COLO829 (cell line): ENCODE results near the gene CDK14.

Source experiments
- DNase-seq: peaks from one replicate; pipeline ENCODE4 v3.0.0; 2012; ENCODE audit warnings: low spot score

CDK14 gene

GRCh38 chr7:90951986-90952954, 356.1 kb downstream of the CDK14 start:
- DNase-seq, result no peak

DNA sequence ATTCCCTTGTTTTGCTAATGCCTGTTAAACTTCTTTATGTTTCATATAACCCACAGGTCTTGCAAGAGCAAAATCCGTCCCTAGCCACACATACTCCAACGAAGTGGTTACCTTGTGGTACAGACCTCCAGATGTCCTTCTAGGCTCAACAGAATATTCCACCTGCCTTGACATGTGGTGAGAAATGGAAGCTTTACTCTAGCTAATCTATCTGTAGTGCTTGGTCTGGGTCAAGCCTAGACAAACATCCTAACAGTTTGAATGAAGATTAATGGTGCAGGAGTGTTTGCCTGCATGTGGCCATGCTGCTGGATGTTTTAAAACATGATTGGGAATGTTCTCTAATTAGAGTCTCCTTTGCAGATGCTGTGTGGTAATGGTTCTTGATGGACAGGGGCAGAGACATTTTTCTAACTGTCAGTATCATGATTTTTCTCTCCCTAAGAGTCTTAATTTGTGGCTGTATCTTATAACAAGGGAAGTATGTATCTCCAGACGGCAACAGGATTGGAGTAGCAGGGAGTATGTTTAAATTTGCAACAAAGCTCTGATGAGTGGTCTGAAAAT, 359.6 kb downstream of the CDK14 start:
- DNase-seq, result no peak

GRCh38 chr7:90957883-90958282, 361.8 kb downstream of the CDK14 start:
- no peak for DNase-seq

- DNase-seq, result no peak
Observed at GRCh38 chr7:90958647-90959046, 362.5 kb downstream of the CDK14 start.

GRCh38 chr7:90961037-90961725, 365.1 kb downstream of the CDK14 start:
- no peak for DNase-seq

- DNase-seq, result no peak
Observed at GRCh38 chr7:90965211-90965610, 369.1 kb downstream of the CDK14 start.

DNA sequence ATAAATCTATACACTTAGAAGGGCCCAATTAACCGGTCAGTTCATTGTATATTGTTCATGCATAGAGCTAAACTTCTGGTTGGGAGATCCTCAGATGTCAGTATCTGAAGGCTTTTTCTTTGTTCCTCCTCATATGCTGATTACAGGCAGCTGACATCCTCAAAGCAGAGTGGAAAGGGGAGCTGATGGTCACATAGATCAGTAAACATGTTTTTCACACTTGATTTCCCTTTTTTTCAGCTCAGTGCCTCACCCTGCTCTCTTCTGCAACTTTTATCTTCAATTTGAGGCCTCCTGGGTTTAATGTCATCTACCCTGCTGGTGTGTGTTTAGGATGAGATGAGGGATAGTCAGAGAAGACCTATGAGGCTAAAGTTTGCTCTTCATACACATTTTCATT, 370.2 kb downstream of the CDK14 start:
- no peak for DNase-seq

DNA sequence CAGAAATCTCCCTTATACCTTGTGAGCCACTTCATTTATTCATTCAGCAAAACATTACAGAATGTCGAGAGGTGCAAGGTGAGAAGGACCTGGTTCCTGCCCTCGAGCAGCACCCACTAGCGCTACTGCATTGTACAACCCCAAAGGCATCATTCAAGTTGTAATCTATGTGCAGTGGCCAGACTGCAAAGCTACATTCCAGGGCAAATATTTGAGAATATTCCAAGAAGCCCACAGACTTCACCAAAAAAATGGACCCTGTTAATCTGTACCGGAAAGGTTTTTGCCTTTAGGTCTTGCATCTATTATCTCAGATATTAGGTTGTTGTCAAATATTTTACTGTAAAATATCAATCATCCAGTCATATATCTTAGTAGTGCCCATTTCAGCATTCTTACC, 372.8 kb downstream of the CDK14 start:
- no peak for DNase-seq

DNA sequence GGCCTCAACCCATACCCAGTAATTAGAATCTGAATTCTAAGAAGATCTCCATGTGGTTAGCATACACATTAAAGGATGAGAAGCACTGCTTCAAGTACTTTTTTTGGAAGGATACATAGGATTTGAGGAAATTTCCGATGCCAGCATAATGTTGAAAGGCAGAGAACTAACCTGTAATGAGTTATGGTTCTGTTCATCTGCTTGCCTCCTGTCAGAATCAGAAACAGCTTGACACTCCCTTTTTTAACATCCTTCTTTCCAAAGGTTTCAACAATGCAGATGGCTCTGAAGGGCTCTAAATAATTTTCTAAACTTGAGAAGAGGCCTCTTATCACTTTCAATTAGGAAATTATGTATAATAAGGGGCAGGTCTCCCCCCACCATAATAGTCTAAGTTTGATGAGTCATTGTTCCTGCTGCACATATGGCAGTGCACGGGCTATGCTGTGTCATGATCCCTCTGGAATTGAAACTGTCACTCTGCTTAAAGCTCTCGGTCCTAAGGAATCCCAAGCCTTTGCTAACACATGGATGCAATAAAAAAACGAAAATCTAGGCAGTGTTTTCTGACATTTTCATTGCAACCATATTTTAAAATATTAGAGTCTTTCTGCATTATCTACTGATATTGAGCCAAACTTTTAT, 376.9 kb downstream of the CDK14 start:
- DNase-seq, result no peak

DNA sequence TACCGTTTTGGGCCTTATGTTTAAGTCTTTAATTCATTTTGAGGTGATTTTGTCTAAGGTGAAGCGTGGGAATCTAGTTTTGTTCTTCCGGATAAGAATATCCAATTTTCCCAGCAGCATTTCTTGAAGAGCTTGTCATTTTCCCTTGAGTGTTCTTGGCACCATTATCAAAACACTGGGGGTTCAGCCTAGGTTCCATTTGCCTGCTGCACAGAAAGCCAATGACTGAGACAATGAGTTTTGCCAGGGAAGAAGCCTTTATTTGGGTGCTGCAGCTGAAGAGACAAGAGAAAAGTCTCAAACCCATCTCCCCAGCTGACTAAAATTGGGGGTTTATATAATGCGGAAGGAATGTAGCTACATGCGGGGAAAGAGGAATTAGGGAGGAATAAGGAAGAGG, 380.9 kb downstream of the CDK14 start:
- no peak for DNase-seq

- DNase-seq, result no peak
Observed at GRCh38 chr7:90980545-90980944, 384.4 kb downstream of the CDK14 start.

DNA sequence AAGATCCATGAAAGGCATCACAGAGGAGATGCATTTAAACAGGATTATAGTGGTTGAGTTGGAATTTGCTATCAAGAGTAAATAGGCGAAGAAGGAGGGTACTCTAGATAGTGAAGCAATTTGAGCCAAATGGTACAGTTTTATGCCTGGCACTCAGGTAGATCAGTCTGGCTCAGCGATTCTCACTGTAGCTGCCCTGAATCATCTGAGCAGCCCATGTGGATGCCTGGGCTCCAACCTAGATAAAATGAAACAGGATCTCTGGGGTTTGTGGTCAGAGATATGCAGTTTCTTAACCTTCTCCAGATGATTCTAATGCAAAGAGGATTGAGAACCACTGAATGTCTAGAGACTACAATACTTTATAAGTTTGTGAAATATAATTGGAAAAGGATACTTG, 386.1 kb downstream of the CDK14 start:
- no peak for DNase-seq

DNA sequence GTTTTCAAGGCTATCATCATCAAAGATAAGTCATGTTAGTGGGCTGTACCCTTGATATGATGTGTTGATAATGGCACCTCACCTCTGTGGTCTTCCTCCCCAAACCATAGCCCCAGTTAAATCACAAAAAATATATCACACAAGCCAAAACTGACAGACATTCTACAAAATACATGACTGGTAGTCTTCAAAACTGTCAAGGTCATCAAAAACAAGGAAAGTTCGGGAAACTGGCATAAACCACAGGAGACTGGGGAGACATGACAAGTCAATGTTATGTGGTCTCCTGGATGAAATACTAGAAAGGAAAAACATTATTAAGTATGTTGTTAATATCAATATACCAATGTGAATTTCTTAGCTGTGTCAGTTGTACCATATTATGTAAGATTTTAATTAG, 388.6 kb downstream of the CDK14 start:
- no peak for DNase-seq

- DNase-seq, result no peak
Observed at GRCh38 chr7:90988516-90988915, 392.4 kb downstream of the CDK14 start.

- no peak for DNase-seq
Observed at GRCh38 chr7:90988996-90989765, 393.1 kb downstream of the CDK14 start.

- DNase-seq, result no peak
Observed at GRCh38 chr7:90994121-90994520, 398.0 kb downstream of the CDK14 start.

GRCh38 chr7:90994601-90995000, 398.5 kb downstream of the CDK14 start:
- no peak for DNase-seq

GRCh38 chr7:90995996-90996395, 399.9 kb downstream of the CDK14 start:
- DNase-seq, result no peak

- no peak for DNase-seq
Observed at GRCh38 chr7:90999989-91000979, 404.2 kb downstream of the CDK14 start.

- DNase-seq, result no peak
Observed at GRCh38 chr7:91005024-91005423, 408.9 kb downstream of the CDK14 start.
